GM12873 (cell line): ENCODE data around the gene TIAM2.

Experiments used
- CTCF ChIP-seq: IDR thresholded peaks from 2 replicates; pipeline ENCODE4 v1.5.1; 2012; ENCODE audit warnings: low read depth, mild to moderate bottlenecking, moderate library complexity, low read length, control low read depth; ENCODE audit not compliant: insufficient read depth; ENCODE audit errors: missing control alignments

Gene TIAM2

GRCh38 chr6:154981079-154981870 lies 13.8 kb upstream of the TIAM2 start:
- no peak for TF ChIP-seq CTCF

DNA sequence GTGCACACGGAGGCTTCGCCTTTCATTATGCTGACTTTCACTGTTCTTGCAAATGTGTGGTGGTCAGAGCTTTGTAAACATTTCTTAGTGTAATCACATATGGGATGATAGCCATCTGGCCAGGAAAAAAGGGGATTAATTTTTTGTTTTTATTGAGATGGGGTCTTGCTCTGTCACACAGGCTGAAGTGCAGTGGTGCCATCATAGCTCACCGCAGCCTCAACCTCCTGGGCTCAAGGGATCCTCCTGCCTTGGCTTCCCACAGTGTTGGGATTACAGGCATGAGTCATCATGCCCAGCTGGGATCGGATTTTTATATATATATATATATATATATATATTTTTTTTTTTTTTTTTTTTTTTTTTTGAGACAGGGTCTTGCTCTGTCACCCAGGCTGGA lies 11.0 kb upstream of the TIAM2 start:
- TF ChIP-seq CTCF = no peak

- no peak for TF ChIP-seq CTCF
These were observed 8.3 kb upstream of the TIAM2 start for GRCh38 chr6:154986787-154987235.

GRCh38 chr6:154989448-154989847 lies 5.7 kb upstream of the TIAM2 start:
- TF ChIP-seq CTCF = no peak

DNA sequence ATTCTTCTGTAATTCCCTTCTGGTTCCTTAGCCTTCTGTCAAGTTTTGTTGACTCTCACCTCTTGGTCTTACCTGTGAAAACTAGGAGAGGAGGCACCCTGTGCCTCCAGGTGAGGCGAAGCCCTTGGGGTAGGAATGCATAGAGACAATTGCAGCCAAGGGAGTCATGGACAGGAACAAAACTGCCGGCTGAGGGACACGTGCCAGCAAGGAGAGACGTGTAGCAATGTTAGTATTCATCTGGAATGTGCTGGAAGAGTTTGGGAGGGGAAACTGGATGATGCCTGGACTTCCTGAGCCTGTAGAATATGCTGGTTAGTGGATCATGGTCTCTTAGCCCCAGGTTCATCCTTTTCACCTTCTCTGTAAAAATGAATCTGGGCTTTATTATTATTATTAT lies 3.9 kb upstream of the TIAM2 start:
- no peak for TF ChIP-seq CTCF

DNA sequence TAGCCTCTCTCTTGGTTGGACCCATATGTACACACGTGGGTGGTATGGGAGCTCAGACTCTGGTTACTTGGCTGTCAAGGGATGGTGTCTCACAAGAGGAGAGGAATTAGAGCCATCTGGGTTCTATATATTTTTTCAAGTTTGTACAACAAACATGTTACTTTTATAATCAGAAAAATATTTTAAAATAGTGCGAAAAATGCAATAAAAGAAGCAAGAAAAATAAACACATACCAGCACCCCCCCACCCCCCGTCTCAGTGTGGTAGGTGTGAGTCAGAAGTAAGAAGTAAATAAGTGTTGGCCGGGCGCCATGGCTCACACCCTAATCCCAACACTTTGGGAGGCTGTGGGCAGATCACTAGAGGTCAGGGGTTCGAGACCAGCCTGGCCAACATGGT lies 2.1 kb upstream of the TIAM2 start:
- TF ChIP-seq CTCF = no peak

- TF ChIP-seq CTCF = no peak
These were observed 1.4 kb upstream of the TIAM2 start for GRCh38 chr6:154993710-154994109.
